Stimulated activated CD8-positive, alpha-beta memory T cell treated with anti-CD3 and anti-CD28 coated beads, Interleukin-15, amount 100 ng/mL, for 4 hours (primary cell): ENCODE measurements around the gene DNAJB6.

Experiments used
- DNase-seq, 2 donors: peaks; one replicate each; pipeline ENCODE4 v3.0.0-alpha.2; 2020; ENCODE audit warnings: low read depth in 2 of 2

Gene DNAJB6

GRCh38 chr7:157336383-157337315, at the start of gene DNAJB6:
Gene DNAJB6 (plus strand): TSS chr7:157337004. CDS start chr7:157358573, 21,569 bp downstream.
- DNase-seq: peak; percentile 85 to 92

GRCh38 chr7:157291404-157292080, 45.3 kb upstream of the DNAJB6 start:
- DNase-seq: no peak

- DNase-seq: no peak
Measured at GRCh38 chr7:157292258-157292657, 44.5 kb upstream of the DNAJB6 start.

- DNase-seq: no peak
Measured at GRCh38 chr7:157292770-157293412, 43.9 kb upstream of the DNAJB6 start.

- no peak for DNase-seq
Measured at GRCh38 chr7:157293413-157293788, 43.4 kb upstream of the DNAJB6 start.

- no peak for DNase-seq
Measured at GRCh38 chr7:157294773-157295172, 42.0 kb upstream of the DNAJB6 start.

GRCh38 chr7:157295338-157295737, 41.5 kb upstream of the DNAJB6 start:
- no peak for DNase-seq

GRCh38 chr7:157297185-157297584, 39.6 kb upstream of the DNAJB6 start:
- no peak for DNase-seq

GRCh38 chr7:157299317-157299612, 37.5 kb upstream of the DNAJB6 start:
- DNase-seq: no peak

GRCh38 chr7:157299613-157300368, 37.0 kb upstream of the DNAJB6 start:
- DNase-seq: no peak

GRCh38 chr7:157300369-157300825, 36.4 kb upstream of the DNAJB6 start:
- DNase-seq: no peak

- no peak for DNase-seq
Measured at GRCh38 chr7:157301610-157302120, 35.1 kb upstream of the DNAJB6 start.

GRCh38 chr7:157306846-157307838, 29.7 kb upstream of the DNAJB6 start:
- DNase-seq: no peak

GRCh38 chr7:157309988-157310668, 26.7 kb upstream of the DNAJB6 start:
- DNase-seq: no peak

GRCh38 chr7:157310676-157311185, 26.1 kb upstream of the DNAJB6 start:
- DNase-seq: no peak

GRCh38 chr7:157312941-157313340, 23.9 kb upstream of the DNAJB6 start:
- no peak for DNase-seq

GRCh38 chr7:157313645-157314044, 23.2 kb upstream of the DNAJB6 start:
- DNase-seq: no peak

GRCh38 chr7:157318015-157318706, 18.6 kb upstream of the DNAJB6 start:
- DNase-seq: no peak

- DNase-seq: no peak
Measured at GRCh38 chr7:157320608-157320980, 16.2 kb upstream of the DNAJB6 start.
